ENCODE measurements around the gene STX7. TPM values are rescaled to one million over a fixed set of nuclear protein-coding genes. Genes with fewer than 3 reads are reported as not detected.
A peak's percentile ranks its signal among the peaks of the same experiment; 100 is the strongest.

The STX7 gene
- total RNA-seq, 1 experiment from 2014 or later, result 27.8 TPM

GRCh38 chr6:132405143-132405915 is 107.6 kb downstream of the STX7 start:
- BruUV-seq (replicated peaks), result no TSS peak
- intact Hi-C loops (cut with micrococcal nuclease), result no loop called here
- Histone ChIP-seq H3K36me3 (ENCODE audit: control insufficient read depth in 1 of 2, insufficient read depth in 2 of 2, low read length in 2 of 2) (no peaks in the 10 kb centered on the region), H3K4me1 (ENCODE audit: control insufficient read depth in 1 of 2, insufficient read depth in 2 of 2, low read length in 2 of 2) (peaks cover 9 to 10% of the 10 kb centered on the region in 2 experiments), H2AFZ (ENCODE audit: low read depth, low read length, poor library complexity, severe bottlenecking) (peak overlapping the region; percentile 19), H3K9ac (ENCODE audit: low read length) (no peak overlapping the region), H3K27me3 (ENCODE audit: insufficient read depth, low read length) (no peaks in the 10 kb centered on the region), H3K79me2 (ENCODE audit: insufficient read depth, low read length) (no peaks in the 10 kb centered on the region), H3K4me3 (replicated peaks in 1 of 2; ENCODE audit: low read depth in 1 of 2, low read length in 2 of 2) (no peak overlapping the region), H3K27ac (ENCODE audit: low read depth, low read length) (no peak overlapping the region), H3K9me2 (ENCODE audit: insufficient read depth) (no peaks in the 10 kb centered on the region), H4K20me1 (ENCODE audit: insufficient read depth) (no peaks in the 10 kb centered on the region), H3K9me3 (ENCODE audit: control insufficient read depth in 1 of 2, insufficient read depth in 1 of 2, low read depth in 1 of 2, low read length in 2 of 2) (no peaks in the 10 kb centered on the region), H3K4me2 (ENCODE audit: low read length) (peak overlapping the region; percentile 15; the same call in 1 of the 2 replicates)
- ATAC-seq (no peak), DNase-seq (ENCODE audit: low read depth, low spot score) (no peak)
- CTCF ChIA-PET, result interaction anchor here (1.2 to 1.5 kb wide), 2 partner anchors 12 to 14 kb away, joined by 3 to 8 read pairs; no protein-coding TSS in a partner anchor
- POLR2A ChIA-PET, result interaction anchor here (0.8 kb wide), 1 partner anchor 108 kb away, joined by 3 read pairs; the partner anchor contains the start of gene STX7
- TF ChIP-seq ZNF274 (IDR thresholded peaks at IDR 0.05; ENCODE audit: low read depth, low read length) (no peak), REST (IDR thresholded peaks at IDR 0.05; ENCODE audit: low read depth) (no peak), SIN3A (IDR thresholded peaks at IDR 0.05; ENCODE audit: low read depth) (no peak), SP1 (IDR thresholded peaks at IDR 0.05; ENCODE audit: low read depth) (no peak), MAX (IDR thresholded peaks at IDR 0.05) (no peak), JUND (IDR thresholded peaks at IDR 0.05) (no peak), SRF (IDR thresholded peaks at IDR 0.05; ENCODE audit: low read depth) (no peak), EZH2 (IDR thresholded peaks at IDR 0.05) (no peak), ZFX (IDR thresholded peaks at IDR 0.05) (no peak), CEBPB (IDR thresholded peaks at IDR 0.05; ENCODE audit: low read depth) (no peak), ATF3 (IDR thresholded peaks at IDR 0.05) (no peak), YY1 (IDR thresholded peaks at IDR 0.05; ENCODE audit: extremely low read depth, insufficient replicate concordance, low read depth, low read length) (no peak), ELF1 (IDR thresholded peaks at IDR 0.05; ENCODE audit: borderline replicate concordance, low read depth) (no peak), EZH2phosphoT487 (IDR thresholded peaks at IDR 0.05; ENCODE audit: borderline replicate concordance) (no peak), CBX3 (IDR thresholded peaks at IDR 0.05; ENCODE audit: low read depth) (no peak), POLR2A (IDR thresholded peaks at IDR 0.05; ENCODE audit: borderline replicate concordance, extremely low read depth, insufficient read depth, insufficient read length) (no peak)
- TF ChIP-seq, protein P1, sequence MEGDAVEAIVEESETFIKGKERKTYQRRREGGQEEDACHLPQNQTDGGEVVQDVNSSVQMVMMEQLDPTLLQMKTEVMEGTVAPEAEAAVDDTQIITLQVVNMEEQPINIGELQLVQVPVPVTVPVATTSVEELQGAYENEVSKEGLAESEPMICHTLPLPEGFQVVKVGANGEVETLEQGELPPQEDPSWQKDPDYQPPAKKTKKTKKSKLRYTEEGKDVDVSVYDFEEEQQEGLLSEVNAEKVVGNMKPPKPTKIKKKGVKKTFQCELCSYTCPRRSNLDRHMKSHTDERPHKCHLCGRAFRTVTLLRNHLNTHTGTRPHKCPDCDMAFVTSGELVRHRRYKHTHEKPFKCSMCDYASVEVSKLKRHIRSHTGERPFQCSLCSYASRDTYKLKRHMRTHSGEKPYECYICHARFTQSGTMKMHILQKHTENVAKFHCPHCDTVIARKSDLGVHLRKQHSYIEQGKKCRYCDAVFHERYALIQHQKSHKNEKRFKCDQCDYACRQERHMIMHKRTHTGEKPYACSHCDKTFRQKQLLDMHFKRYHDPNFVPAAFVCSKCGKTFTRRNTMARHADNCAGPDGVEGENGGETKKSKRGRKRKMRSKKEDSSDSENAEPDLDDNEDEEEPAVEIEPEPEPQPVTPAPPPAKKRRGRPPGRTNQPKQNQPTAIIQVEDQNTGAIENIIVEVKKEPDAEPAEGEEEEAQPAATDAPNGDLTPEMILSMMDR (IDR thresholded peaks at IDR 0.05 in 2 of 3, conservative IDR thresholded peaks at IDR 0.05 in 1 of 3; ENCODE audit: borderline replicate concordance in 1 of 3, insufficient read depth in 1 of 3, low read depth in 2 of 3, low read length in 2 of 3), result no peak
- RAD21 ChIA-PET (ENCODE audit: low non-redundant PET in 1 of 2, low total read pairs in 2 of 2, uncharacterized antibody in 2 of 2, unreplicated experiment in 2 of 2), result no interaction called here
